ENCODE measurements around the gene IQUB.

Gene IQUB

GRCh38 chr7:123437447-123437995 lies 96.9 kb downstream of the IQUB start:
- Histone ChIP-seq H3K9me3 (no peaks in the 10 kb centered on the region), H3K27ac (no peak overlapping the region), H3K4me3 (ENCODE audit: low read depth in 1 of 2, low read length in 1 of 2) (no peak overlapping the region), H3K4me1 (ENCODE audit: control insufficient read depth in 1 of 2, insufficient read depth in 1 of 2, low read depth in 1 of 2, low read length in 1 of 2) (no peaks in the 10 kb centered on the region), H3K36me3 (no peaks in the 10 kb centered on the region), H3K27me3 (no peaks in the 10 kb centered on the region)
- no peak for TF ChIP-seq CTCF (IDR thresholded peaks at IDR 0.05)

GRCh38 chr7:123435080-123435700 lies 99.2 kb downstream of the IQUB start:
- Histone ChIP-seq H3K27ac (no peak overlapping the region), H3K4me1 (ENCODE audit: control insufficient read depth in 1 of 2, insufficient read depth in 1 of 2, low read depth in 1 of 2, low read length in 1 of 2) (no peaks in the 10 kb centered on the region), H3K27me3 (no peaks in the 10 kb centered on the region), H3K9me3 (no peaks in the 10 kb centered on the region), H3K36me3 (no peaks in the 10 kb centered on the region), H3K4me3 (ENCODE audit: low read depth in 1 of 2, low read length in 1 of 2) (no peak overlapping the region)
- no peak for TF ChIP-seq CTCF (IDR thresholded peaks at IDR 0.05)

GRCh38 chr7:123433665-123434064 lies 100.7 kb downstream of the IQUB start:
- H3K27me3 ChIP-seq: no peaks in the 10 kb centered on the region
- no peak for TF ChIP-seq CTCF (IDR thresholded peaks at IDR 0.05)
- no peak overlapping the region for H3K4me3 ChIP-seq (ENCODE audit: low read depth in 1 of 2, low read length in 1 of 2)
- H3K27ac ChIP-seq: no peak overlapping the region
- no peaks in the 10 kb centered on the region for H3K36me3 ChIP-seq
- no peaks in the 10 kb centered on the region for H3K9me3 ChIP-seq
- no peaks in the 10 kb centered on the region for H3K4me1 ChIP-seq (ENCODE audit: control insufficient read depth in 1 of 2, insufficient read depth in 1 of 2, low read depth in 1 of 2, low read length in 1 of 2)

GRCh38 chr7:123432601-123433000 lies 101.8 kb downstream of the IQUB start:
- no peak for TF ChIP-seq CTCF (IDR thresholded peaks at IDR 0.05)
- Histone ChIP-seq H3K4me1 (ENCODE audit: control insufficient read depth in 1 of 2, insufficient read depth in 1 of 2, low read depth in 1 of 2, low read length in 1 of 2) (no peaks in the 10 kb centered on the region), H3K27ac (no peak overlapping the region), H3K36me3 (no peaks in the 10 kb centered on the region), H3K9me3 (no peaks in the 10 kb centered on the region), H3K4me3 (ENCODE audit: low read depth in 1 of 2, low read length in 1 of 2) (no peak overlapping the region), H3K27me3 (no peaks in the 10 kb centered on the region)

- Histone ChIP-seq H3K27ac (no peak overlapping the region), H3K4me3 (ENCODE audit: low read depth in 1 of 2, low read length in 1 of 2) (no peak overlapping the region), H3K9me3 (no peaks in the 10 kb centered on the region), H3K36me3 (no peaks in the 10 kb centered on the region), H3K27me3 (no peaks in the 10 kb centered on the region), H3K4me1 (ENCODE audit: control insufficient read depth in 1 of 2, insufficient read depth in 1 of 2, low read depth in 1 of 2, low read length in 1 of 2) (no peaks in the 10 kb centered on the region)
- no peak for TF ChIP-seq CTCF (IDR thresholded peaks at IDR 0.05)
These were observed 103.2 kb downstream of the IQUB start for GRCh38 chr7:123431075-123431614.
